GM23338 (cell line): ENCODE measurements around the gene RALY. TPM values are rescaled to one million over a fixed set of nuclear protein-coding genes. Genes with fewer than 3 reads are reported as not detected.

Source experiments
- ATAC-seq: fragments of 200-7000 bp; cut with Tn5 transposase; 3 replicates; pipeline ENCODE4 v1.9.1; 2020
- DNase-seq: peaks from one replicate; pipeline ENCODE4 v3.0.0-alpha.2; 2015; ENCODE audit warnings: low spot score
- H2AFZ ChIP-seq: fragments of 200-600 bp; sonication (generic); 2 replicates; pipeline ENCODE4 v1.8.0; 2016; ENCODE audit warnings: antibody characterized with exemption, mild to moderate bottlenecking, moderate library complexity
- H3F3A ChIP-seq: fragments of 200-600 bp; sonication (generic); replicated peaks from 2 replicates; pipeline ENCODE4 v1.8.0; 2017; ENCODE audit warnings: antibody characterized with exemption, mixed run types, low read depth
- H3K27ac ChIP-seq: fragments of 200-600 bp; sonication (generic); 2 replicates; pipeline ENCODE4 v1.6.1; 2016; ENCODE audit warnings: low read depth
- H3K27me3 ChIP-seq: fragments of 200-600 bp; sonication (generic); 2 replicates; pipeline ENCODE4 v1.8.0; 2016; ENCODE audit warnings: mild to moderate bottlenecking, mixed run types, moderate library complexity; ENCODE audit not compliant: insufficient read depth
- H3K36me3 ChIP-seq: fragments of 200-600 bp; sonication (generic); 2 replicates; pipeline ENCODE4 v1.8.0; 2016; ENCODE audit warnings: mild to moderate bottlenecking; ENCODE audit not compliant: insufficient read depth
- H3K4me1 ChIP-seq: fragments of 200-600 bp; sonication (generic); 2 replicates; pipeline ENCODE4 v1.8.0; 2016; ENCODE audit warnings: mild to moderate bottlenecking, moderate library complexity; ENCODE audit not compliant: insufficient read depth
- H3K4me2 ChIP-seq: fragments of 200-600 bp; sonication (generic); 2 replicates; pipeline ENCODE4 v1.7.1; 2017; ENCODE audit warnings: mixed run types
- H3K4me3 ChIP-seq: fragments of 200-600 bp; sonication (generic); 2 replicates; pipeline ENCODE4 v1.6.1; 2016; ENCODE audit warnings: mixed run types
- H3K79me2 ChIP-seq: fragments of 200-600 bp; sonication (generic); replicated peaks from 2 replicates; pipeline ENCODE4 v1.8.0; 2017; ENCODE audit warnings: mild to moderate bottlenecking; ENCODE audit not compliant: insufficient read depth
- H3K9me2 ChIP-seq: fragments of 200-600 bp; sonication (generic); 2 replicates; pipeline ENCODE4 v1.8.0; 2017; ENCODE audit not compliant: insufficient read depth
- H4K20me1 ChIP-seq: fragments of 200-600 bp; sonication (generic); replicated peaks from 2 replicates; pipeline ENCODE4 v1.8.0; 2017; ENCODE audit warnings: mild to moderate bottlenecking; ENCODE audit not compliant: insufficient read depth
- H3K27ac Mint-ChIP-seq: 2 replicates; pipeline ENCODE4 v1.8.0; 2020; ENCODE audit warnings: inconsistent platforms, mild to moderate bottlenecking, moderate library complexity, mixed read lengths
- H3K27me3 Mint-ChIP-seq: 3 replicates; pipeline ENCODE4 v1.8.0; 2022; ENCODE audit warnings: low read depth, mild to moderate bottlenecking, moderate library complexity, mixed read lengths, inconsistent platforms; ENCODE audit not compliant: insufficient read depth, poor library complexity
- H3K36me3 Mint-ChIP-seq: 3 replicates; pipeline ENCODE4 v1.8.0; 2021; ENCODE audit warnings: low read depth, mild to moderate bottlenecking, inconsistent platforms, moderate library complexity, mixed read lengths
- H3K4me1 Mint-ChIP-seq: 3 replicates; pipeline ENCODE4 v1.8.0; 2020; ENCODE audit warnings: mild to moderate bottlenecking, inconsistent platforms, mixed read lengths
- H3K4me3 Mint-ChIP-seq: 3 replicates; pipeline ENCODE4 v1.8.0; 2021; ENCODE audit warnings: moderate library complexity, mild to moderate bottlenecking, inconsistent platforms, mixed read lengths
- H3K9me3 Mint-ChIP-seq: 3 replicates; pipeline ENCODE4 v1.8.0; 2020; ENCODE audit warnings: moderate library complexity, mild to moderate bottlenecking, inconsistent platforms, mixed read lengths
- CREB1 ChIP-seq: fragments of 250-450 bp; sonication (Bioruptor Pico); IDR thresholded peaks from 2 replicates; pipeline ENCODE4 v1.5.0; 2020; ENCODE audit warnings: low read depth, mild to moderate bottlenecking, moderate library complexity
- CTCF ChIP-seq, 2 experiments: fragments of 200-600 bp in 1 of 2; sonication (generic) in 1 of 2; conservative IDR thresholded peaks; 2 replicates each; pipeline versions ENCODE4 v1.5.1 to v1.6.1; 2016 to 2017; ENCODE audit warnings: antibody characterized with exemption in 2 of 2, low read depth in 2 of 2, mild to moderate bottlenecking in 2 of 2, moderate library complexity in 1 of 2
- ETS1 ChIP-seq: IDR thresholded peaks from 2 replicates; pipeline ENCODE4 v1.6.1; 2016; ENCODE audit warnings: antibody characterized with exemption
- EZH2 ChIP-seq: fragments of 200-600 bp; sonication (generic); IDR thresholded peaks from one replicate; pipeline ENCODE4 v1.8.0; 2017; ENCODE audit warnings: antibody characterized with exemption, mild to moderate bottlenecking, low read depth; ENCODE audit not compliant: unreplicated experiment
- EZH2phosphoT487 ChIP-seq: fragments of 200-600 bp; sonication (generic); IDR thresholded peaks from one replicate; pipeline ENCODE4 v1.8.1; 2018; ENCODE audit warnings: antibody characterized with exemption; ENCODE audit not compliant: unreplicated experiment
- JUNB ChIP-seq: IDR thresholded peaks from one replicate; pipeline ENCODE4 v1.6.1; 2016; ENCODE audit warnings: antibody characterized with exemption; ENCODE audit not compliant: unreplicated experiment
- NANOG ChIP-seq: IDR thresholded peaks from 2 replicates; pipeline ENCODE4 v1.6.1; 2016; ENCODE audit warnings: antibody characterized with exemption, borderline replicate concordance
- POLR2AphosphoS5 ChIP-seq: IDR thresholded peaks from 2 replicates; pipeline ENCODE4 v1.6.1; 2016; ENCODE audit warnings: antibody characterized with exemption, low read depth
- REST ChIP-seq: IDR thresholded peaks from one replicate; pipeline ENCODE4 v1.6.1; 2018; ENCODE audit warnings: antibody characterized with exemption; ENCODE audit not compliant: unreplicated experiment
- STAT1 ChIP-seq: IDR thresholded peaks from one replicate; pipeline ENCODE4 v1.6.1; 2016; ENCODE audit warnings: antibody characterized with exemption; ENCODE audit not compliant: unreplicated experiment
- ZNF114 ChIP-seq: fragments of 250-450 bp; sonication (Bioruptor Pico); IDR thresholded peaks from 2 replicates; pipeline ENCODE4 v1.5.0; 2020; ENCODE audit warnings: mild to moderate bottlenecking, moderate library complexity
- ZNF331 ChIP-seq: fragments of 250-450 bp; sonication (Bioruptor Pico); IDR thresholded peaks from 2 replicates; pipeline ENCODE4 v1.5.0; 2020; ENCODE audit warnings: low read depth, mild to moderate bottlenecking, moderate library complexity
- ZNF462 ChIP-seq: fragments of 250-450 bp; sonication (Bioruptor Pico); IDR thresholded peaks from 2 replicates; pipeline ENCODE4 v1.5.0; 2020; ENCODE audit warnings: mild to moderate bottlenecking, moderate library complexity
- polyA plus RNA-seq: library from polyadenylated mRNA; unstranded; fragments of >200 nt; fragmentation: Nextera tagmentation; extraction: Ambion mirVana; gene quantifications from 2 replicates; pipeline ENCODE4 v1.2.1, GENCODE V29; 2016
- total RNA-seq: library from RNA; depleted of rRNA; stranded (reverse); fragments of >200 nt; shearing (Covaris generic); gene quantifications from 2 replicates; pipeline ENCODE4 v1.2.3, GENCODE V29; 2014

RALY gene
- total and polyA plus RNA-seq, 2 experiments from 2014 or later: 144 to 167 TPM

- no peak for TF ChIP-seq ZNF462 (CRISPR knock-in tag)
- no peak for TF ChIP-seq CTCF (conservative IDR thresholded peaks at IDR 0.05; ENCODE audit: low read depth in 2 of 2)
- no peak for TF ChIP-seq NANOG
- TF ChIP-seq ZNF114 (CRISPR knock-in tag): no peak
Measured at GRCh38 chr20:34001378-34001777, 7.7 kb downstream of the RALY start (continued).

- H3K27ac ChIP-seq: no peak overlapping the region
- H3K36me3 ChIP-seq: no peaks in the 10 kb centered on the region
- H3F3A ChIP-seq: 0 out of 2 replicates have a peak, but pooled peaks cover 2% of the 10 kb centered on the region
- no peak for ATAC-seq
- H3K4me3 ChIP-seq: no peak overlapping the region
- DNase-seq: no peak
- H3K79me2 ChIP-seq: peaks cover 100% of the 10 kb centered on the region
- H3K9me2 ChIP-seq: no peaks in the 10 kb centered on the region
- H3K4me2 ChIP-seq: peak overlapping the region; percentile 38; the same call in 1 of the 2 replicates
- no peak overlapping the region for H2AFZ ChIP-seq
- no peaks in the 10 kb centered on the region for H3K27me3 ChIP-seq
- Mint-ChIP-seq H3K4me1 (peaks cover 50% of the 10 kb centered on the region), H3K9me3 (no peaks in the 10 kb centered on the region), H3K4me3 (no peak overlapping the region), H3K27me3 (no peaks in the 10 kb centered on the region), H3K36me3 (peaks cover 10% of the 10 kb centered on the region; the same call in 2 of the 3 replicates), H3K27ac (no peak overlapping the region)
- H4K20me1 ChIP-seq: peaks cover 69% of the 10 kb centered on the region
- peaks cover 39% of the 10 kb centered on the region for H3K4me1 ChIP-seq
- TF ChIP-seq EZH2phosphoT487 (no peak), POLR2AphosphoS5 (no peak), REST (no peak), ZNF331 (CRISPR knock-in tag) (no peak), STAT1 (no peak), JUNB (no peak), EZH2 (no peak), CREB1 (CRISPR knock-in tag) (no peak), ETS1 (no peak)
Measured at GRCh38 chr20:34004227-34004626, 10.5 kb downstream of the RALY start.
